Spleen (tissue), 11 donors: Measurements from ENCODE around the gene ZFAND5. TPM values are rescaled to one million over a fixed set of nuclear protein-coding genes. Genes with fewer than 3 reads are reported as not detected.
A peak's percentile ranks its signal among the peaks of the same experiment; 100 is the strongest.

Source experiments
- DNase-seq: peaks from one replicate; pipeline ENCODE4 v3.0.0-alpha.2; 2020
- H3K27ac ChIP-seq, 8 donors: fragments of 200-600 bp; sonication (generic) in 7 of 8; 1 replicate in 4 of 8; 2 replicates in 4 of 8; pipeline versions ENCODE4 v1.5.0 to v1.8.0; 2016 to 2021; ENCODE audit warnings: inconsistent platforms in 4 of 8, mild to moderate bottlenecking in 4 of 8, moderate library complexity in 1 of 8
- H3K27me3 ChIP-seq, 7 donors: fragments of 200-600 bp; sonication (generic) in 6 of 7; replicated peaks in 1 of 7; 1 replicate in 4 of 7; 2 replicates in 3 of 7; pipeline versions ENCODE4 v1.5.0 to v1.8.0; 2016 to 2021; ENCODE audit warnings: inconsistent platforms in 3 of 7, mild to moderate bottlenecking in 1 of 7
- H3K36me3 ChIP-seq, 6 donors: fragments of 200-600 bp; sonication (generic) in 5 of 6; 1 replicate in 4 of 6; 2 replicates in 2 of 6; pipeline versions ENCODE4 v1.5.0 to v1.8.0; 2016 to 2021; ENCODE audit warnings: inconsistent platforms in 2 of 6
- H3K4me1 ChIP-seq, 6 donors: fragments of 200-600 bp; sonication (generic) in 5 of 6; 1 replicate in 3 of 6; 2 replicates in 3 of 6; pipeline versions ENCODE4 v1.5.0 to v1.8.0; 2016 to 2021; ENCODE audit warnings: inconsistent platforms in 3 of 6
- H3K4me3 ChIP-seq, 8 donors: fragments of 200-600 bp; sonication (generic) in 7 of 8; 1 replicate in 4 of 8; 2 replicates in 4 of 8; pipeline versions ENCODE4 v1.5.0 to v1.8.0; 2016 to 2021; ENCODE audit warnings: inconsistent platforms in 4 of 8, mild to moderate bottlenecking in 4 of 8, moderate library complexity in 2 of 8
- H3K9me3 ChIP-seq, 8 donors: fragments of 200-600 bp; sonication (generic) in 7 of 8; 1 replicate in 4 of 8; 2 replicates in 4 of 8; pipeline versions ENCODE4 v1.5.0 to v1.8.0; 2016 to 2021; ENCODE audit warnings: inconsistent platforms in 4 of 8
- POLR2A ChIP-seq, 3 donors: fragments of 450-650 bp; IDR thresholded peaks; one replicate each; pipeline ENCODE4 v1.5.1; 2017; ENCODE audit warnings: antibody characterized with exemption in 3 of 3, mild to moderate bottlenecking in 1 of 3
- POLR2AphosphoS5 ChIP-seq, 3 donors: sonication (generic); formaldehyde crosslinking; IDR thresholded peaks; one replicate each; pipeline ENCODE4 v1.5.1; 2017; ENCODE audit warnings: antibody characterized with exemption in 3 of 3
- WGBS, 5 donors: extraction: QIAGEN DNeasy Blood & Tissue Kit in 3 of 5; methylation state at CpG; one replicate each; pipeline versions ENCODE4 v1.1.5 to v1.1.7; 2013 to 2018; 5-methylcytosine and 5-hydroxymethylcytosine counted together
- intact Hi-C: fragments of 100-400 bp; cut with DNase I; formaldehyde crosslinking; loops from one replicate; pipeline ENCODE4 v1.15.0; 2023; ENCODE audit warnings: low total_unique reads
- polyA plus RNA-seq, 3 donors: library from polyadenylated mRNA; stranded (reverse); fragments of 200-250 nt; gene quantifications; one replicate each; pipeline ENCODE4 v1.2.1, GENCODE V29; 2013
- total RNA-seq, 7 donors: library from RNA; depleted of rRNA in 3 of 7; stranded (reverse); fragments of >200 nt in 3 of 7; fragmentation: NEBNext Ultra II Directional in 4 of 7; extraction: Animal tissue kit (Norgen Biotek cat#: 25700) in 4 of 7; gene quantifications; one replicate each; pipeline versions ENCODE4 v1.1.0 to v1.2.1, GENCODE V29; 2016 to 2021
- TF ChIP-seq, protein P1 (sequence below), 11 experiments: fragments of 200-600 bp in 7 of 11; fragments of 450-650 bp in 4 of 11; sonication (generic) in 4 of 11; IDR thresholded peaks in 8 of 11; conservative IDR thresholded peaks in 3 of 11; 1 replicate in 7 of 11; 2 replicates in 4 of 11; pipeline versions ENCODE4 v1.4.0 to v1.8.0; 2016 to 2021; ENCODE audit warnings: antibody characterized with exemption in 11 of 11, inconsistent platforms in 4 of 11, mild to moderate bottlenecking in 1 of 11
- donor health status: healthy with polysubstance abuse.
- donor health status: DM: no; HTN: no; CAD: no; lungs with moderate emphysema.
- donor health status: DM: no; HTN: no; CAD: no.
- donor health status: Bipolar disorder and iron deficiency.
- donor health status: healthy.
- donor health status: DM: no; HTN: no; CAD: no.
- donor health status: DM: yes; HTN: yes; CAD: no.

The ZFAND5 gene
- total and polyA plus RNA-seq, 10 donors = 69.6 to 238 (median 147) TPM

DNA sequence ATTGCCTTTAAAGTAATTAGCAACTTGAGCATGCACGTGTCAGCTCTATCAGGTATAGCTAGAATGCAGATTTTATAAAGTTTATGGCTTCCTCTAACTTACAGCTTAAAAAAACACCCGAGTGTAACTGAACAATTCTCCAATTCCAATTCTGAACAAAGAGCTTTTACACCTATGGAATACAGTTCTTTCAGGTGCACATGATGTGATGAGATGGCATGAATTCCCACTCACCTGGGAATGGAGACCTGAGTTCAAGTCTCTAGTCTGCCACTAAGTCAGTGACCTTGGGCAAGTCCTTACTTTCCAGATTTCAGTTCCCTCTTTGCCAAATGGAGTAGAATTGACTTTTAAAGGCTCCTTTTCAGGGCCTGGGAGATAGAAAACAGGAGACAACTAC is 1.8 kb downstream of the ZFAND5 start:
- Histone ChIP-seq H3K27ac (peak overlapping the region; percentile 99 to 100 (median 100)), H3K9me3 (no peaks in the 10 kb centered on the region), H3K4me3 (peak overlapping the region; percentile 63 to 89 (median 78)), H3K36me3 (peaks cover 0 to 33% (median 21%) of the 10 kb centered on the region in 6 donors), H3K4me1 (peaks cover 20 to 68% (median 63%) of the 10 kb centered on the region in 6 donors), H3K27me3 (no peaks in the 10 kb centered on the region)
- intact Hi-C loops = no loop called here
- TF ChIP-seq, protein P1, sequence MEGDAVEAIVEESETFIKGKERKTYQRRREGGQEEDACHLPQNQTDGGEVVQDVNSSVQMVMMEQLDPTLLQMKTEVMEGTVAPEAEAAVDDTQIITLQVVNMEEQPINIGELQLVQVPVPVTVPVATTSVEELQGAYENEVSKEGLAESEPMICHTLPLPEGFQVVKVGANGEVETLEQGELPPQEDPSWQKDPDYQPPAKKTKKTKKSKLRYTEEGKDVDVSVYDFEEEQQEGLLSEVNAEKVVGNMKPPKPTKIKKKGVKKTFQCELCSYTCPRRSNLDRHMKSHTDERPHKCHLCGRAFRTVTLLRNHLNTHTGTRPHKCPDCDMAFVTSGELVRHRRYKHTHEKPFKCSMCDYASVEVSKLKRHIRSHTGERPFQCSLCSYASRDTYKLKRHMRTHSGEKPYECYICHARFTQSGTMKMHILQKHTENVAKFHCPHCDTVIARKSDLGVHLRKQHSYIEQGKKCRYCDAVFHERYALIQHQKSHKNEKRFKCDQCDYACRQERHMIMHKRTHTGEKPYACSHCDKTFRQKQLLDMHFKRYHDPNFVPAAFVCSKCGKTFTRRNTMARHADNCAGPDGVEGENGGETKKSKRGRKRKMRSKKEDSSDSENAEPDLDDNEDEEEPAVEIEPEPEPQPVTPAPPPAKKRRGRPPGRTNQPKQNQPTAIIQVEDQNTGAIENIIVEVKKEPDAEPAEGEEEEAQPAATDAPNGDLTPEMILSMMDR (IDR thresholded peaks at IDR 0.05 in 8 of 11, conservative IDR thresholded peaks at IDR 0.05 in 3 of 11) = no peak
- no peak for TF ChIP-seq POLR2A (IDR thresholded peaks at IDR 0.05)
- TF ChIP-seq POLR2AphosphoS5 (IDR thresholded peaks at IDR 0.05) = peak in 1 of 3 donors; percentile 48
- DNase-seq = no peak
- WGBS, 5 donors = 1 to 5% (median 2%) methylated on average over 2 of the region's 2 CpGs

DNA sequence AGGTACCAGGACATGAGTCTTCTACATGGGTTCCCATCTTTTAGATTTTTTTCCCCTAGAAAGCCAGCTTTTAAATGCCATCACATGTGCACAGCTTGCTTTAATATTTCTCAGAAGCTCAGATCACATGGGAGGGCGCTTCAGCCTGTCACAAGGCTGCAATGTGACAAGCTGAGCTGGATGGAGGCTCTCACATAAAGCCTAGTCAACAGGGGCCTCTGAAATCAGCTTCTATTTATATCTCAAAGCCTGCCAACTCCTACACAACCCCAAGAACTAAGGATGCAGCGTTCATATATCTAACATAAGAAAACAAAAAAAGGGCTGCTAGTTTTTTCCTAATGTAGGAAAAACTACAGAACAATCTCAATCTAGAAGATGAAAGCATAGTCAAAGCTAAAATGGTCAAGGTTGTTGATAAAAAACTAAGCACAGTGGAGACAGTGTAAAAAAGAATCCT is 2.3 kb downstream of the ZFAND5 start:
- Histone ChIP-seq H3K9me3 (no peaks in the 10 kb centered on the region), H3K4me3 (peak overlapping the region; percentile 63 to 89 (median 78)), H3K27ac (peak overlapping the region; percentile 99 to 100 (median 100)), H3K36me3 (peaks cover 0 to 38% (median 21%) of the 10 kb centered on the region in 6 donors), H3K4me1 (peaks cover 20 to 73% (median 68%) of the 10 kb centered on the region in 6 donors), H3K27me3 (no peaks in the 10 kb centered on the region)
- TF ChIP-seq POLR2AphosphoS5 (IDR thresholded peaks at IDR 0.05) = peak in 1 of 3 donors; percentile 73
- TF ChIP-seq POLR2A (IDR thresholded peaks at IDR 0.05) = no peak
- TF ChIP-seq, protein P1 (IDR thresholded peaks at IDR 0.05 in 8 of 11, conservative IDR thresholded peaks at IDR 0.05 in 3 of 11) = no peak
- 6 to 13% (median 8%) methylated on average over 2 of the region's 2 CpGs for WGBS, 5 donors
- intact Hi-C loops = no loop called here
- DNase-seq = peak; percentile 81

DNA sequence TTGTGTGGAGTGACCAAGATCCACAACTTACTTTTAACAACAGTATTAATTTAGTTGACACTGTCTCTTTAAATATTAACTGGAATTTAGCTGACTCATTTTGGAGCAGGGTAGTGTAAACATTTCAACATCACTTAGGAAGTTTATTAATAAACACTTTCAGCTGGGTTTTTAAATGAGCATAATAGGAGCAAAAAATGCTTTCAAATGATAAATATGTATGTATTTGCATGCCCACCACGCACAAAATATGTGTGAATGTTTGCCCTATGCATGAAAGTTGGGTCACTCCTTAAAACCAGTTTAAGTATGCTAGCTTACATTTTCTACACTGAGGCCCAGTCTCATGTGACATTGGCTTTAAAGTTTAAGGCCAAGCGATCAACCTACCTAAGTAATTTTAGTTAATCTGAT is 2.9 kb downstream of the ZFAND5 start:
- peaks cover 0 to 44% (median 21%) of the 10 kb centered on the region in 6 donors for H3K36me3 ChIP-seq
- H3K4me1 ChIP-seq = peaks cover 21 to 79% (median 74%) of the 10 kb centered on the region in 6 donors
- no peaks in the 10 kb centered on the region for H3K9me3 ChIP-seq
- intact Hi-C loops = no loop called here
- peak overlapping the region; percentile 63 to 89 (median 78) for H3K4me3 ChIP-seq
- H3K27ac ChIP-seq = peak overlapping the region; percentile 99 to 100 (median 100)
- no peaks in the 10 kb centered on the region for H3K27me3 ChIP-seq
- DNase-seq = no peak
- TF ChIP-seq, protein P1 (IDR thresholded peaks at IDR 0.05 in 8 of 11, conservative IDR thresholded peaks at IDR 0.05 in 3 of 11) = no peak
- TF ChIP-seq POLR2AphosphoS5 (IDR thresholded peaks at IDR 0.05) = no peak
- no peak for TF ChIP-seq POLR2A (IDR thresholded peaks at IDR 0.05)
- 18 to 46% (median 26%) methylated on average over 2 of the region's 2 CpGs for WGBS, 5 donors

DNA sequence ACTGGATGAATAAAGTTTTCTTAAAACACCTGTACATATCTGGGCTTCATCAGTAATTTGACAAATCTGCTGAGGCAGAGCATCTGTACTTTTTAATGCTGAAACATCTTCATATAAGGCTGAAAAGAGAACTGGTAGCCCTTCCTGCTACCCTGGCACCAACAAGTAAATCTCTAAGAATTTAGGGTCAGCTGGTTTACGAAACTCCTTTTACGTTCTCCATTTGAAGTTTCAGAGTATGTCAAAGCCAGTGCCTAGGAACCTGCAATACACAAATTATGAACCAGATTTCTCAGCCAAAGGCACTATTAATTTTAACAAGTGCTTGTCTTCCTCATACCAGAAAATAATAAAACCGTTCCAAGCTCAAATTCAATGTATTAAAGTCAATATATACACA is 3.8 kb downstream of the ZFAND5 start:
- Histone ChIP-seq H3K9me3 (no peaks in the 10 kb centered on the region), H3K4me1 (peaks cover 28 to 82% (median 79%) of the 10 kb centered on the region in 6 donors), H3K27me3 (no peaks in the 10 kb centered on the region), H3K36me3 (peaks cover 0 to 53% (median 27%) of the 10 kb centered on the region in 6 donors), H3K4me3 (peak overlapping the region in 6 of 8 donors; percentile 68 to 89 (median 78)), H3K27ac (peak overlapping the region in 7 of 8 donors; percentile 99 to 100 (median 100))
- 33 to 58% (median 41%) methylated on average over 3 of the region's 3 CpGs for WGBS, 5 donors
- TF ChIP-seq, protein P1 (IDR thresholded peaks at IDR 0.05 in 8 of 11, conservative IDR thresholded peaks at IDR 0.05 in 3 of 11) = no peak
- TF ChIP-seq POLR2AphosphoS5 (IDR thresholded peaks at IDR 0.05) (no peak), POLR2A (IDR thresholded peaks at IDR 0.05) (no peak)
- intact Hi-C loops = no loop called here
- no peak for DNase-seq
